HepG2 (cell line): Measurements from ENCODE around the gene VAMP5. TPM values are rescaled to one million over a fixed set of nuclear protein-coding genes. Genes with fewer than 3 reads are reported as not detected.

Experiments used
- ATAC-seq: fragments of 200-7000 bp; cut with Tn5 transposase; 3 replicates; pipeline ENCODE4 v1.9.1; 2020; ENCODE audit warnings: mild to moderate bottlenecking, moderate library complexity
- BruUV-seq: library from RNA; stranded (reverse); fragments of 400-500 nt; replicated peaks from 2 replicates; lab custom pipeline; 2021; lab: Mats Ljungman, UMichigan
- CTCF ChIA-PET: fragments of 300-600 bp; formaldehyde crosslinking; extraction: SDS; loops from one replicate; lab custom pipeline; 2021; ENCODE audit warnings: low total read pairs, inconsistent platforms, low intra/inter-chr PET ratio; lab: Yijun Ruan, JAX
- POLR2A ChIA-PET: fragments of 350-600 bp; sonication (Branson Sonifier 250); formaldehyde crosslinking; loops from one replicate; lab custom pipeline; 2020; ENCODE audit warnings: antibody characterized with exemption, inconsistent platforms; lab: Yijun Ruan, JAX
- DNase-seq: peaks from one replicate; pipeline ENCODE4 v3.0.0-alpha.2; 2015; ENCODE audit warnings: low spot score
- FAIRE-seq: peaks from 3 replicates; lab custom pipeline; 2011; peaks lifted over from hg19 to GRCh38; lab: Jason Lieb, UNC
- H2AFZ ChIP-seq: one replicate; pipeline ENCODE4 v1.6.1; 2011; ENCODE audit warnings: low read length, inconsistent platforms
- H3K27ac ChIP-seq: fragments of 300-600 bp; 3 replicates; pipeline ENCODE4 v1.8.0; 2011; ENCODE audit warnings: mixed run types, mild to moderate bottlenecking, mixed read lengths, low read length, inconsistent platforms; ENCODE audit not compliant: insufficient read depth; ENCODE audit errors: extremely low read length
- H3K27me3 ChIP-seq, 2 experiments: fragments of 200-600 bp in 1 of 2; 2 replicates in 1 of 2; 3 replicates in 1 of 2; pipeline versions ENCODE4 v1.6.0 to v1.8.0; 2011; ENCODE audit warnings: low read length in 2 of 2, mild to moderate bottlenecking in 2 of 2, moderate library complexity in 2 of 2, inconsistent platforms in 1 of 2; ENCODE audit not compliant: insufficient read depth in 2 of 2, control insufficient read depth in 1 of 2
- H3K36me3 ChIP-seq, 2 experiments: fragments of 200-600 bp in 1 of 2; replicated peaks in 1 of 2; 2 replicates in 1 of 2; 3 replicates in 1 of 2; pipeline versions ENCODE4 v1.5.1 to v1.8.0; 2011; ENCODE audit warnings: low read length in 2 of 2, inconsistent platforms in 1 of 2; ENCODE audit not compliant: insufficient read depth in 2 of 2, control insufficient read depth in 1 of 2
- H3K4me1 ChIP-seq: 2 replicates; pipeline ENCODE4 v1.5.1; 2012; ENCODE audit warnings: low read length, inconsistent platforms; ENCODE audit not compliant: insufficient read depth
- H3K4me2 ChIP-seq: 2 replicates; pipeline ENCODE4 v1.6.0; 2011; ENCODE audit warnings: low read depth, low read length, inconsistent platforms
- H3K4me3 ChIP-seq, 3 experiments: fragments of 200-600 bp in 1 of 3; sonication (generic), shearing (Covaris generic) in 1 of 3; replicated peaks in 1 of 3; 2 replicates each; pipeline ENCODE4 v1.5.1; 2011 to 2016; ENCODE audit warnings: low read length in 3 of 3, inconsistent platforms in 2 of 3, low read depth in 2 of 3, mild to moderate bottlenecking in 2 of 3, control low read depth in 1 of 3, mixed read lengths in 1 of 3; ENCODE audit not compliant: insufficient read depth in 1 of 3
- H3K79me2 ChIP-seq: one replicate; pipeline ENCODE4 v1.6.1; 2011; ENCODE audit warnings: low read length, inconsistent platforms; ENCODE audit not compliant: insufficient read depth
- H3K9ac ChIP-seq: 2 replicates; pipeline ENCODE4 v1.6.0; 2011; ENCODE audit warnings: mild to moderate bottlenecking, low read depth, low read length, inconsistent platforms; ENCODE audit not compliant: insufficient read depth
- H3K9me3 ChIP-seq: 2 replicates; pipeline ENCODE4 v1.5.1; 2012; ENCODE audit warnings: mild to moderate bottlenecking, low read length
- H4K20me1 ChIP-seq: 2 replicates; pipeline ENCODE4 v1.6.0; 2011; ENCODE audit warnings: inconsistent platforms, mild to moderate bottlenecking, low read length, moderate library complexity; ENCODE audit not compliant: insufficient read depth
- AGO1 ChIP-seq: fragments of 200-400 bp; formaldehyde crosslinking; IDR thresholded peaks from 2 replicates; pipeline ENCODE4 v1.6.1; 2017; ENCODE audit warnings: mild to moderate bottlenecking, low read depth, low read length, moderate library complexity; ENCODE audit not compliant: poor library complexity, severe bottlenecking
- FOSL2 ChIP-seq: sonication (generic); formaldehyde crosslinking; IDR thresholded peaks from 2 replicates; pipeline ENCODE4 v1.4.0; 2020; ENCODE audit warnings: missing genetic modification reagents
- MYNN ChIP-seq: sonication (generic); formaldehyde crosslinking; IDR thresholded peaks from 2 replicates; pipeline ENCODE4 v1.4.0; 2020; ENCODE audit warnings: mild to moderate bottlenecking, low read depth, missing genetic modification reagents
- ZNF136 ChIP-seq: sonication (generic); formaldehyde crosslinking; IDR thresholded peaks from 2 replicates; pipeline ENCODE4 v1.8.1; 2022; ENCODE audit warnings: low read depth, mild to moderate bottlenecking, moderate library complexity, missing genetic modification reagents
- ZNF296 ChIP-seq: sonication (generic); formaldehyde crosslinking; conservative IDR thresholded peaks from 2 replicates; pipeline ENCODE4 v1.5.0; 2020; ENCODE audit warnings: mild to moderate bottlenecking, missing genetic modification reagents
- ZNF432 ChIP-seq: sonication (generic); formaldehyde crosslinking; IDR thresholded peaks from 2 replicates; pipeline ENCODE4 v1.5.0; 2020; ENCODE audit warnings: missing genetic modification reagents, mild to moderate bottlenecking, borderline replicate concordance
- ZNF644 ChIP-seq: IDR thresholded peaks from 2 replicates; pipeline ENCODE4 v1.6.1; 2016; ENCODE audit warnings: low read depth
- WGBS: methylation state at CpG from one replicate; pipeline ENCODE4 v1.1.6; 2017; ENCODE audit warnings: low lambda C conversion rate; 5-methylcytosine and 5-hydroxymethylcytosine counted together
- in situ Hi-C: cut with HindIII; loops from 2 replicates; pipeline ENCODE4 v1.10.0; 2017; ENCODE audit warnings: low pct_unique_long_range_greater_than_20kb; ENCODE audit not compliant: extremely low pct_ligation_motif_present
- intact Hi-C: fragments of 100-400 bp; cut with micrococcal nuclease; formaldehyde crosslinking; loops from one replicate; pipeline ENCODE4 v1.10.0; 2022; ENCODE audit not compliant: unreplicated experiment
- polyA plus RNA-seq, 8 experiments: library from polyadenylated mRNA; depleted of rRNA in 3 of 8; stranded (reverse) in 7 of 8; unstranded in 1 of 8; fragments of >200 nt; fragmentation: Illumina TruSeq in 4 of 8; extraction: Trizol in 4 of 8; gene quantifications; 2 replicates each; pipeline versions ENCODE4 v1.2.1 to v1.2.3, GENCODE V29; 2011 to 2016; ENCODE audit warnings: low read depth in 4 of 8, missing spikeins in 1 of 8, mixed read lengths in 1 of 8; ENCODE audit not compliant: insufficient read depth in 1 of 8
- total RNA-seq, 5 experiments: library from RNA; depleted of rRNA; stranded (reverse); fragments of >200 nt; fragmentation: Illumina TruSeq; extraction: Trizol; gene quantifications; 2 replicates each; pipeline ENCODE4 v1.2.3, GENCODE V29; 2016; ENCODE audit warnings: low read depth in 1 of 5
- TF ChIP-seq, protein P1 (sequence below): IDR thresholded peaks from 2 replicates; pipeline ENCODE4 v1.6.1; 2012; ENCODE audit warnings: low read length, improper control_type of control experiment

Gene VAMP5
- total and polyA plus RNA-seq, 2 of the 13 experiments (the other 11 are each of a cell fraction or from before 2014, with no cell fraction given): 7.2 to 56.7 TPM

- TF ChIP-seq AGO1 (peak; percentile 84), ZNF136 (0 out of 2 replicates have a peak, but pooled peaks have one; percentile 7), ZNF644 (0 out of 2 replicates have a peak, but pooled peaks have one; percentile 7)
- TF ChIP-seq, all 625 proteins: peak for 342
Observed at GRCh38 chr2:85584354-85584856, at the start of gene VAMP5 (continued).

- Histone ChIP-seq H4K20me1 (peaks cover 4% of the 10 kb centered on the region), H3K4me2 (no peak overlapping the region), H3K36me3 (no peaks in the 10 kb centered on the region), H3K9ac (no peak overlapping the region), H3K79me2 (peaks cover 23% of the 10 kb centered on the region), H3K9me3 (no peaks in the 10 kb centered on the region), H3K27ac (no peak overlapping the region), H3K4me3 (no peak overlapping the region), H3K4me1 (peaks cover 14% of the 10 kb centered on the region), H3K27me3 (no peaks in the 10 kb centered on the region; a peak in 1 of 5 replicates), H2AFZ (no peak overlapping the region)
- in situ Hi-C loops (no loop called here), intact Hi-C loops (loop anchor here (5.0 kb wide), 1 partner anchor 33 kb away; no protein-coding TSS in a partner anchor)
- 68% methylated on average over 3 of the region's 3 CpGs for WGBS
- FAIRE-seq: no peak
- BruUV-seq: no TSS peak
- DNase-seq: no peak
- POLR2A ChIA-PET: interaction anchor here (0.8 to 1.9 kb wide), 5 partner anchors 11 to 116 kb away, joined by 3 to 6 read pairs (median 3); partner anchors contain the start of gene SH2D6
- no peak for ATAC-seq
- CTCF ChIA-PET: no interaction called here
- TF ChIP-seq FOSL2 (CRISPR knock-in tag) (no peak), ZNF432 (CRISPR knock-in tag) (no peak), MYNN (no peak), ZNF296 (no peak)
- TF ChIP-seq, protein P1, sequence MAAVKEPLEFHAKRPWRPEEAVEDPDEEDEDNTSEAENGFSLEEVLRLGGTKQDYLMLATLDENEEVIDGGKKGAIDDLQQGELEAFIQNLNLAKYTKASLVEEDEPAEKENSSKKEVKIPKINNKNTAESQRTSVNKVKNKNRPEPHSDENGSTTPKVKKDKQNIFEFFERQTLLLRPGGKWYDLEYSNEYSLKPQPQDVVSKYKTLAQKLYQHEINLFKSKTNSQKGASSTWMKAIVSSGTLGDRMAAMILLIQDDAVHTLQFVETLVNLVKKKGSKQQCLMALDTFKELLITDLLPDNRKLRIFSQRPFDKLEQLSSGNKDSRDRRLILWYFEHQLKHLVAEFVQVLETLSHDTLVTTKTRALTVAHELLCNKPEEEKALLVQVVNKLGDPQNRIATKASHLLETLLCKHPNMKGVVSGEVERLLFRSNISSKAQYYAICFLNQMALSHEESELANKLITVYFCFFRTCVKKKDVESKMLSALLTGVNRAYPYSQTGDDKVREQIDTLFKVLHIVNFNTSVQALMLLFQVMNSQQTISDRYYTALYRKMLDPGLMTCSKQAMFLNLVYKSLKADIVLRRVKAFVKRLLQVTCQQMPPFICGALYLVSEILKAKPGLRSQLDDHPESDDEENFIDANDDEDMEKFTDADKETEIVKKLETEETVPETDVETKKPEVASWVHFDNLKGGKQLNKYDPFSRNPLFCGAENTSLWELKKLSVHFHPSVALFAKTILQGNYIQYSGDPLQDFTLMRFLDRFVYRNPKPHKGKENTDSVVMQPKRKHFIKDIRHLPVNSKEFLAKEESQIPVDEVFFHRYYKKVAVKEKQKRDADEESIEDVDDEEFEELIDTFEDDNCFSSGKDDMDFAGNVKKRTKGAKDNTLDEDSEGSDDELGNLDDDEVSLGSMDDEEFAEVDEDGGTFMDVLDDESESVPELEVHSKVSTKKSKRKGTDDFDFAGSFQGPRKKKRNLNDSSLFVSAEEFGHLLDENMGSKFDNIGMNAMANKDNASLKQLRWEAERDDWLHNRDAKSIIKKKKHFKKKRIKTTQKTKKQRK: no peak
Observed at GRCh38 chr2:85534881-85535280, 49.4 kb upstream of the VAMP5 start.
